CMK (cell line): ENCODE measurements around the gene PRRC2B.

ENCODE experiments used
- DNase-seq: peaks from one replicate; pipeline ENCODE4 v3.0.0-alpha.2; 2010; ENCODE audit warnings: low read depth

The PRRC2B gene

GRCh38 chr9:131409458-131409992, 15.6 kb downstream of the PRRC2B start:
- no peak for DNase-seq

- DNase-seq = no peak
These were observed 16.2 kb downstream of the PRRC2B start for GRCh38 chr9:131410044-131410491.

GRCh38 chr9:131411719-131412681, 18.1 kb downstream of the PRRC2B start:
- DNase-seq = no peak

GRCh38 chr9:131416509-131416908, 22.6 kb downstream of the PRRC2B start:
- DNase-seq = no peak

- no peak for DNase-seq
These were observed 23.6 kb downstream of the PRRC2B start for GRCh38 chr9:131417264-131418142.

- no peak for DNase-seq
These were observed 24.5 kb downstream of the PRRC2B start for GRCh38 chr9:131418143-131419025.

- no peak for DNase-seq
These were observed 25.2 kb downstream of the PRRC2B start for GRCh38 chr9:131419026-131419614.

- no peak for DNase-seq
These were observed 25.8 kb downstream of the PRRC2B start for GRCh38 chr9:131419716-131420115.

- DNase-seq = no peak
These were observed 27.2 kb downstream of the PRRC2B start for GRCh38 chr9:131420980-131421624.

- DNase-seq = no peak
These were observed 27.8 kb downstream of the PRRC2B start for GRCh38 chr9:131421691-131422090.

- no peak for DNase-seq
These were observed 28.4 kb downstream of the PRRC2B start for GRCh38 chr9:131422241-131422792.

- no peak for DNase-seq
These were observed 29.3 kb downstream of the PRRC2B start for GRCh38 chr9:131423171-131423581.

- DNase-seq = no peak
These were observed 32.7 kb downstream of the PRRC2B start for GRCh38 chr9:131426545-131426944.

- DNase-seq = no peak
These were observed 35.5 kb downstream of the PRRC2B start for GRCh38 chr9:131429121-131430012.

GRCh38 chr9:131432050-131432449, 38.2 kb downstream of the PRRC2B start:
- DNase-seq = no peak

- no peak for DNase-seq
These were observed 38.9 kb downstream of the PRRC2B start for GRCh38 chr9:131432597-131433301.

GRCh38 chr9:131433302-131433854, 39.5 kb downstream of the PRRC2B start:
- DNase-seq = no peak

- DNase-seq = no peak
These were observed 40.8 kb downstream of the PRRC2B start for GRCh38 chr9:131434673-131435072.
